OCI-M2 (cell line): ENCODE data around the gene TANGO2.
"Not testable (repeated sequence)": the region's sequence is repeated elsewhere in the genome, so short reads cannot be mapped to it uniquely, and the experiment has no call there.

Experiments used
- DNase-seq: peaks from one replicate; lab custom pipeline; 2025; ENCODE audit not compliant: unreplicated experiment; lab: John Stamatoyannopoulos, UW

The TANGO2 gene

GRCh38 chr22:20060700-20061480 lies 40.0 kb downstream of the TANGO2 start:
- no peak for DNase-seq

- no peak for DNase-seq
Measured at GRCh38 chr22:20061481-20061861, 40.6 kb downstream of the TANGO2 start.

DNA sequence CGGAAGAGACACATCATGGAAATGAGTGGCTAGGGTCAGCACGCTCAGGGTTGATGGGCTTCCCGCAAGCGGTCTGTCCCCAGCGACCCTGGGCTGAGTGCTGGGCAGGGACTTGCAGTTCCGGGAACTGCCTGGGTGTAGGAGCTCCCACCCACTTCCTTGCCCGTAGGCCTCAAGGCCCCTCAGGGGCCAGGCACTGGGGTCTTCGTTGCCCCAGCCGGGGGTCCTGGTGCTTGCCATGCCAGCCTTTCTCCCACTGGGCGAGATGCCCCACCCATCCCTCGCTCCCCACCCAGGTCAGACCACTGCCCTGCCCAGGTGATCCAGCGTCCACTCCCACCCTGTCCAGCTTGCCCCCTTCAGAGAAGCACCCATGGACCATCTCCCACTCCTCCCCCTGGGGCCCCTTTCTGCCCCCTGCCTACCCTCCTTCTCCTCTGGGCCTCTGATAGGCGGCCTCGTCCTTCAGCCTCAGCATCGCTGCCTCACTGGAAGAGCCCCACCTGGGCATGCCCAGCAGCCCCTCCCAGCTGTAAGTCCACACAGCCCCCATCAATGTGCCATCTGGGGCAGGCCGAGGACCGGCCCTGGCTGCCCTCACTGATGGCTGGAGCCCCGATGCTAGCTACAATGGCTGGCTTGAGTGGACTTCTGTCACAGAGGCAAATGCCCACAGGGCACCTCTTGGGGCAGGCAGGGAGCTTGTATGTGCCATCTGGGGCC lies 41.3 kb downstream of the TANGO2 start:
- DNase-seq, result no peak

DNA sequence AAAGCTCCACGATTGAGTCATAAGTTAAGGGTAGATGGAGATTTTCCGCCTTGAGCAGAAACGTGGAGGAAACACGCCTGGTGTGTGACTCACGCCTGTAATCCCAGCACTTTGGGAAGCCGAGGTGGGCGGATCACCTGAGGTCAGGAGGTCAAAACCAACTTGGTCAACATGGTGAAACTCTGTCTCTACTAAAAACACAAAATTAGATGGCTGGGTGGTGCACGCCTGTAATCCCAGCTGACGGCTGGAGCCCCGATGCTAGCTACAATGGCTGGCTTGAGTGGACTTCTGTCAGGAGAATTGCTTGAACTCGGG lies 41.8 kb downstream of the TANGO2 start:
- no peak for DNase-seq

- no peak for DNase-seq
Measured at GRCh38 chr22:20063271-20064139, 42.6 kb downstream of the TANGO2 start.

DNA sequence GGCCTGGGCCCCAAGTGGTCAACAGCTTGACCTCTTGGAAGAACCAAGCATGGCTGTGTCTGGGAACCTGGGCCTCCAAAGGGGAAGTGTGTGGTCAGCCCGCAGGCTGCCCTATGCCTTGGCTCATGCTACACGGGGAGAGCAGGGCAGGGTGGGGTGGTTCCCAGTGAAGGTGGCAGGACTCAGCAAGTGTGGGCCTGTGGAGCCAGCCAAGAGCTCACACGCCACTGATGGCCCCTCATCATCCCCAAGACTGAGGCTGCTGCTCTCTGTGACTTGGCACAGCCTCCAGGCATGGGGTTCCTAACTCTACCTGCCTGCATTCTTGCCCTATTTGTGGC lies 43.2 kb downstream of the TANGO2 start:
- DNase-seq, result no peak

DNA sequence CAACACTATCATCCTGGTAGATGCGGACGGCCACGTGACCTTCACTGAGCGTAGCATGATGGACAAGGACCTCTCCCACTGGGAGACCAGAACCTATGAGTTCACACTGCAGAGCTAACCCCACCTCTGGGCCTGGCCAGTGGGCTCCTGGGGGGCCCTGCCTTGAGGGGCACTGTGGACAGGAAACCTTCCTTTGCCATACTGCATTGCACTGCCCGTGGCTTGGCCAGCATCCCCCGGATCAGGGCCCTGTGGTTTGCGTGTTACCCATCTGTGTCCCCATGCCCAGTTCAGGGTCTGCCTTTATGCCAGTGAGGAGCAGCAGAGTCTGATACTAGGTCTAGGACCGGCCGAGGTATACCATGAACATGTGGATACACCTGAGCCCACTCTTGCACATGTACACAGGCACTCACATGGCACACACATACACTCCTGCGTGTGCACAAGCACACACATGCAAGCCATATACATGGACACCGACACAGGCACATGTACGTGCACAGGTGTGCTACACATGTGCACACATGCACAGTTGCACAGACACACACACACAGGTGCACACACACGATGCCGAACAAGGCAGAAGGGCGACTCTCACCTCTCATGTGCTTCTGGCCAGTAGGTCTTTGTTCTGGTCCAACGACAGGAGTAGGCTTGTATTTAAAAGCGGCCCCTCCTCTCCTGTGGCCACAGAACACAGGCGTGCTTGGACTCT lies 43.8 kb downstream of the TANGO2 start:
- no peak for DNase-seq

DNA sequence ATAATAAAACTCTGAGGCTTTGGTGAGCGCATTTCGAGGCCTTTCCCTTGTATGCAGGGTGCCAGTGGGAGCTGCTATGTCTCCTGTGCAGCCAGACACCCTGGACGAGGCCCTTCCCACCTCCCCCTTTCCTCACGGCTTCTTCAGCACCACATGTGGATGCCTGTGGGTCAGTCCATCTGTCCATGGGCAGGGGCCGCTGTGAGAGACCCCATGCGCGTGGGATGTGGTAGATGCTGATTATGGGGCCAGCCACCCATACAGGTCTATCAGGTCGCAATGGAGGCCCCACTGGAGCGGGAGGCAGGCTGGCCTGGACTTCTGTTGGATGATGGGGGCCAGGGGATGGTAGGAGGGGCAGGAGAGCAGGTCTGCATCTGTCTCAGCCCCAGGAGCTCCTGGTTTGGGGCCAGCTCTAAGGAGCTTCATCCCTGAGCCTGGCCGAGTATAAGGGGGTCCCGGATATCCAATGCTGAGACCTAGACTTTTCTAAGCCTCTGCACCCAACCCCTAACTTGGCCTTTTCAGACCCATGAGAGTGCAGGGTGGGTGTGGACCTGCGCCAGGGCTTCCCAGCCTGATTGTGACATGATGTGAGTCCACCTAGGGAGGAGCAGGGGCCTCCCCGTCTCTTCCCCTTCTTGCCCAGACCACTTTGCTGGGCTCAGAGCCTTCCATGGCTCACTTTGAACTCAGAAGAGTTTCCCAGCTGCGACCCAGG lies 45.1 kb downstream of the TANGO2 start:
- no peak for DNase-seq

DNA sequence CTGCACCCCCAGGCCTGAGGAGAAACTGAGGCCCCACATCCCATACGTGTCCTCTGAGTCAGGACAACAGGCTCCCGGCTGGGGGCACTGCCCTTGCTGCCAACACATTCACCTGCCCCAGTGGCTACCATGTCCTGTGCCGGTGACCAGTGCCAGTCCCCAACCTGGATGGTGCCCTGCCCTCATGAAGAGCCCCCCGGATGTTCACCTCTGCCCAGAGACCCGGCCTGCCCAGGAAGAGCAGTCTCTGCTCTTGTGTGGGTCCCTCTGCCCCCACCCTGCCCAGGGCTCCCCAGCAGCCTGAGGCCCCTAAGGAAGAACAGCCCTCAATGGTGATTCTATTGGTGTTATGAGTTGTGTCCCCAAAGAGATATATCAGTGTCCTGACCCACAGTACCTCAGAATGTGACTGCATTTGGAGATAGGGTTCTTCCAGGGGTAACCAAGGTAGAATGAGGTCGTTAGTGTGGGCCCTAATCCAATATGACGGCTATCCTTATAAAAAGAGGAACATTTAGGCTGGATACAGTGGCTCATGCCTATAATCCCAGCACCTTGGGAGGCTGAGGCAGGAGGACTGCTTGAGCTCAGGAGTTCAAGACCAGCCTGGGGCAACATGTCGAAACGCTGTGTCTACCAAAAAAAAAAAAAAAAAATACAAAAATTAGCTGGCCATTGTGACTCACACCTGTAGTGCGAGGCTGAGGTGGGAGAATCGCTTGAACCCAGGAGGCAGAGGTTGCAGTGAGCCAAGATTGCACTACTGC lies 45.9 kb downstream of the TANGO2 start:
- DNase-seq, result no peak

DNA sequence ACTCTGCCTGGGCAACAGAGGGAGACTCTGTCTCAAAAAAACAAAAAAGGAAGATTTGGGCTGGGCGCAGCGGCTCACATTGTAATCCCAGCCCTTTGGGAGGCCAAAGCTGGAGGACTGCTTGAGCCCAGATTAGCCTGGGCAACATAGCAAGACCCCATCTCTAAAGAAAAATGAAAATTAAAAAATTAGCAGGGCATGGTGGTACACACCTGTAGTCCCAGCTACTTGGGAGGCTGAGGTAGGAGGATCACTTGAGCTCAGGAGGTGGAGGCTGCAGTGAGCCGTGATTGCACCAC lies 46.4 kb downstream of the TANGO2 start:
- not testable (repeated sequence) for DNase-seq

DNA sequence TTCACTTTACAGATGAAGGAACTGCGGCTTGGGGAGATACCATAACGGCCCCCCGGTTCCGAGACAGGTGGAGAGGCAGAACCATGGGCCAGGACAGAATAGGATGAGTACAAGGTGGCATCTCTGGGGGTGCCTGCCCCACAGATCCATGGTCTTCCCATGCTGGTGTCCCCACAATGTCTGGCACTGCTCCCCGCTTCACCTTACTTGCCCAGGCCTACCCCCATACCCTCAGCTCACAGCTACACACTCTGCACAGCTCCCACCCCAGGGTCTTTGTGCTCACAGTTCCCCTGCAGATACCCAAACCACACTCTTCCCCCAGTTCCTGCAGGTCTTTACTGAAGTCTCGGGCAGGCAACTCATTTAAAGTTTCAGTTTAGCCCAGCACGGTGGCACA lies 47.7 kb downstream of the TANGO2 start:
- no peak for DNase-seq

GRCh38 chr22:20069331-20070042 lies 48.6 kb downstream of the TANGO2 start:
- no peak for DNase-seq

- DNase-seq, result no peak
Measured at GRCh38 chr22:20071524-20071972, 50.6 kb downstream of the TANGO2 start.

DNA sequence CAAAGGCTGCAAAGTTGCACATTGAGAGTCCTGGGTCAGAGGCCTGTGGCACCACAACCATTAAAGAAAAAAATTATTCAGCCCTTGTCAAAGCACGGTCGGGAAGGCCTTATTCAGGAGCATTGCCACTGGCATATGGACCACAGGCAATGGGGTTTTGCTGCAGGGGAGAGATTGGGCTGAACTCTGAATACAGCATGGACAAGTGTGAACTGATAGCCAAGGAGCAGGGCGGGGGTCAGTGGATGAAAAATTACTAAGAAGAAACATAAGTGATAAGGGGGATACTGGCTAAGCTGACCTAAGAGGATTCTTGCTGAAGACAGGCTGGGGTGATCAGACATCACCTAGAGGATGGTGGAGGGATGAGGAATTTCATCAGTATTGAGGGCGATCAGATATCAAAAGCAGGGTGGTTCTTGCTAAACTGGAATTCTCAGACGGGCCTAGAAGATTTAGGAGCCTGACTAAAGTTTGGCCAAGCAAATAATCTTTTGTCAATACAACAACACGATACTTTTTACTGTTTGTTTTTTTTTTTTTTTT lies 55.8 kb downstream of the TANGO2 start:
- DNase-seq, result no peak

DNA sequence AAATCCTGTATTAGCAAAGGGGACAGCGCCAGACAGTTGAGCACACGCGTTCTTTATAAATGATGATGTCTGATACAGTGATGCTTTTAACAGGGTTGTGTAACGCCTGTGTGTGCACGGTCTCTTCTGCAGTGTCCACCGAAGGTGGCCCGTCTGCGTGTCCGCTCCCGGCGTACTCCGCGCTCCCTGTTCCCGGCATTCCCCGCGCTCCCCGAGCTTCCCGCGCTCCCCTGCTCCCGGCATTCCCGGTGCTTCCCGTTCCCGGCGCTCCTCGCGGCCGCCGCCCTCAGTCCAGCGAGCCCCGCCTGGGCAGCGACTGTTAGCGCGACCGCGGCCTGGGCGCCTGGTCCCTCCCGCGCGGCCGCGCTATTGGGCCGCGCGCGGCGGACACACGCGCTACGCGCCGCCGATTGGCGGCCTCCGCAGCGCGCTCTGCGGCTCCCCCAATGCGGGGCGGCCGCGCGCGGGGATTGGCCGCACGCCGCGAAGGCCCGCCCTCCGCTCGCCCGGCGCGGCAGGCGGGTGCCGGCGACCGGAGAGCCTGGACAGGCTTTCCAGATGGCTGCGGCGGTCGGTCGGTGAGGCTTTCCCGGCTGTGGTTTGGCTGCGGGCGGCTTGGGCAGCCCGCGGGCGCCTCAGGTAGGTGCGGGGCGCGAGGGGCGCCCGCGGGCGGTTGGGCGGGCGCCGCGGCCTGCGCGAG lies 59.0 kb downstream of the TANGO2 start, which contains the start of gene DGCR8:
TSS of gene DGCR8 (plus strand) at position 497 of the 700 bp plus-strand sequence. CDS start 5,723 bp downstream, outside the sequence.
- DNase-seq, result peak; percentile 37

GRCh38 chr22:20080445-20080775 lies 59.5 kb downstream of the TANGO2 start:
- DNase-seq, result no peak

DNA sequence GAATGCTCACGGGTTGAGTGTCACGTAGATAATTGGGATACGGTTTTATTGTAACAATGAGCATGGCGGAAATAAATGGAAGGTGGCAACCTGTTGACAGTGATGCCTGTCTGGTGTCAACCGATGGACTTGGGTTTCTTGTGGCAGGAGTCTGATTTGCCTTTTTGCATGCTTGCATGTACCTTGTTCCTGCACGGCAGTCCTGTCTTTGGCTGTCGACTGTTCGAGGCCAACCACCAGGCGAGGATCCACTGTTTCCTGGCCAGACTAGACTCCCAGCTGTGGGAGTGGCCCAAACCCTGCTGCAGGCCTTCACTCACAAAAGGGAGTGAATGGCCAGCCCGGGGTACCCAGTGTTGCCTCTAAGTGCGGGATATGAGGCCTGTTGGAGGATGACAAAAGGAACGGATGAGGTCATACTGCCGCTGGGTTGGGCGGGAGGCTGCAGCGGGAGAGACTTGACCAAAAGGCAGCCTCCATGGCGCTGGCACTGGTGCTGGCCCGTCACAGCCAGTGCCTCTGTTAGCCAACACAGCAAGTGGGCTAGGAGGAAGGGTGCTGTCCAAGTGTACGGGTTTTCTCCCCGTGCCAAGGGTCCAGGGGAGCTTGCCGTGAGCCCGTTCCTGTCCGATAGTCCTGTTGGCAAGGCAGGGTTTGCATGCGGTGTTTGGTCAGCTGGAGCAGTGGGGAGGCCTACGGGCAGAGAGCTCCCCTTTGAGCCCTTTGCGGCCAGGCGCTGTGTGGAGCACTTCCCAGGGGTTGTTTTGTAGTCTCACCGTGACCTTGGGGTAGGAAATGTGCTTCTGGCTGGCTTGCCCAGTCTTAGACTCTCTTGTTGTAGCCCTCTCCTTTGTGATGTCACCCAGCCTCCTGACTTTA lies 60.1 kb downstream of the TANGO2 start:
- no peak for DNase-seq
